HepG2 (cell line): Measurements from ENCODE around the gene PPP2R5B. TPM values are rescaled to one million over a fixed set of nuclear protein-coding genes. Genes with fewer than 3 reads are reported as not detected.

Experiments
- AGO1 ChIP-seq: fragments of 200-400 bp; formaldehyde crosslinking; IDR thresholded peaks from 2 replicates; pipeline ENCODE4 v1.6.1; 2017; ENCODE audit warnings: mild to moderate bottlenecking, low read depth, low read length, moderate library complexity; ENCODE audit not compliant: poor library complexity, severe bottlenecking
- BCL6 ChIP-seq: IDR thresholded peaks from 2 replicates; pipeline ENCODE4 v1.6.1; 2016; ENCODE audit warnings: missing genetic modification reagents, missing compliant biosample characterization
- CSRNP1 ChIP-seq: sonication (generic); formaldehyde crosslinking; IDR thresholded peaks from 2 replicates; pipeline ENCODE4 v1.8.1; 2023; ENCODE audit warnings: mild to moderate bottlenecking, missing genetic modification reagents
- ELF3 ChIP-seq: IDR thresholded peaks from 2 replicates; pipeline ENCODE4 v1.6.1; 2016; ENCODE audit warnings: missing genetic modification reagents, missing compliant biosample characterization
- ISX ChIP-seq: sonication (generic); formaldehyde crosslinking; conservative IDR thresholded peaks from 2 replicates; pipeline ENCODE4 v1.5.0; 2020; ENCODE audit warnings: missing genetic modification reagents
- KDM1A ChIP-seq: IDR thresholded peaks from 2 replicates; pipeline ENCODE4 v1.6.1; 2016; ENCODE audit warnings: missing compliant biosample characterization
- MYC ChIP-seq: sonication (generic); formaldehyde crosslinking; IDR thresholded peaks from 2 replicates; pipeline ENCODE4 v1.9.0; 2021; ENCODE audit warnings: missing genetic modification reagents, borderline replicate concordance
- NFE2L1 ChIP-seq: sonication (generic); formaldehyde crosslinking; IDR thresholded peaks from 2 replicates; pipeline ENCODE4 v1.4.0; 2020; ENCODE audit warnings: missing genetic modification reagents, mild to moderate bottlenecking, borderline replicate concordance
- NFKB2 ChIP-seq: sonication (generic); formaldehyde crosslinking; IDR thresholded peaks from 2 replicates; pipeline ENCODE4 v1.4.0; 2020; ENCODE audit warnings: missing genetic modification reagents, borderline replicate concordance
- PCBP2 ChIP-seq: fragments of 200-400 bp; formaldehyde crosslinking; optimal IDR thresholded peaks from 2 replicates; pipeline ENCODE3; 2018; ENCODE audit warnings: low read length, low read depth; ENCODE audit not compliant: poor library complexity, severe bottlenecking
- PHB2 ChIP-seq: fragments of 450-650 bp; IDR thresholded peaks from 2 replicates; pipeline ENCODE4 v1.6.1; 2018; ENCODE audit not compliant: partially characterized antibody
- RCOR2 ChIP-seq: IDR thresholded peaks from 2 replicates; pipeline ENCODE4 v1.6.1; 2016; ENCODE audit warnings: missing biosample characterization, missing genetic modification reagents
- SOX13 ChIP-seq, 3 experiments: fragments of 450-650 bp in 1 of 3; sonication (generic) in 1 of 3; formaldehyde crosslinking in 1 of 3; IDR thresholded peaks in 2 of 3; conservative IDR thresholded peaks in 1 of 3; 2 replicates each; pipeline versions ENCODE4 v1.5.0 to v1.6.1; 2016 to 2020; ENCODE audit warnings: antibody characterized with exemption in 1 of 3, mild to moderate bottlenecking in 1 of 3, missing compliant biosample characterization in 1 of 3, missing genetic modification reagents in 1 of 3, moderate library complexity in 1 of 3
- TEAD2 ChIP-seq: sonication (generic); formaldehyde crosslinking; IDR thresholded peaks from 2 replicates; pipeline ENCODE4 v1.9.0; 2021; ENCODE audit warnings: missing genetic modification reagents
- THAP9 ChIP-seq: sonication (generic); formaldehyde crosslinking; IDR thresholded peaks from 2 replicates; pipeline ENCODE4; 2020; ENCODE audit warnings: missing genetic modification reagents, mild to moderate bottlenecking, borderline replicate concordance
- TMF1 ChIP-seq: sonication (generic); formaldehyde crosslinking; IDR thresholded peaks from 2 replicates; pipeline ENCODE4 v1.8.1; 2022; ENCODE audit warnings: low read depth, missing genetic modification reagents
- TRIM24 ChIP-seq: sonication (generic); formaldehyde crosslinking; IDR thresholded peaks from 2 replicates; pipeline ENCODE4 v1.8.0; 2022; ENCODE audit warnings: mild to moderate bottlenecking, missing genetic modification reagents
- ZBTB21 ChIP-seq: sonication (generic); formaldehyde crosslinking; IDR thresholded peaks from 2 replicates; pipeline ENCODE4 v1.4.0; 2020; ENCODE audit warnings: missing genetic modification reagents
- ZNF512 ChIP-seq: sonication (generic); formaldehyde crosslinking; IDR thresholded peaks from 2 replicates; pipeline ENCODE4 v1.4.0; 2020; ENCODE audit warnings: mild to moderate bottlenecking, missing genetic modification reagents
- ZNF574 ChIP-seq: sonication (generic); formaldehyde crosslinking; IDR thresholded peaks from 2 replicates; pipeline ENCODE4 v1.4.0; 2020; ENCODE audit warnings: missing genetic modification reagents
- ZNF775 ChIP-seq: sonication (generic); formaldehyde crosslinking; IDR thresholded peaks from 2 replicates; pipeline ENCODE4 v1.4.0; 2020; ENCODE audit warnings: missing genetic modification reagents, mild to moderate bottlenecking, moderate library complexity, borderline replicate concordance
- ZSCAN9 ChIP-seq: IDR thresholded peaks from 2 replicates; pipeline ENCODE4 v1.6.1; 2016; ENCODE audit warnings: borderline replicate concordance
- polyA plus RNA-seq, 8 experiments: library from polyadenylated mRNA; depleted of rRNA in 3 of 8; stranded (reverse) in 7 of 8; unstranded in 1 of 8; fragments of >200 nt; fragmentation: Illumina TruSeq in 4 of 8; extraction: Trizol in 4 of 8; gene quantifications; 2 replicates each; pipeline versions ENCODE4 v1.2.1 to v1.2.3, GENCODE V29; 2011 to 2016; ENCODE audit warnings: low read depth in 4 of 8, missing spikeins in 1 of 8, mixed read lengths in 1 of 8; ENCODE audit not compliant: insufficient read depth in 1 of 8
- total RNA-seq, 5 experiments: library from RNA; depleted of rRNA; stranded (reverse); fragments of >200 nt; fragmentation: Illumina TruSeq; extraction: Trizol; gene quantifications; 2 replicates each; pipeline ENCODE4 v1.2.3, GENCODE V29; 2016; ENCODE audit warnings: low read depth in 1 of 5

PPP2R5B gene
- total and polyA plus RNA-seq, 2 of the 13 experiments (the other 11 are each of a cell fraction or from before 2014, with no cell fraction given), result 2.3 to 8.3 TPM

- TF ChIP-seq CSRNP1 (no peak), BCL6 (CRISPR knock-in tag) (0 out of 2 replicates have a peak, but pooled peaks have one; percentile 45), ISX (CRISPR knock-in tag) (no peak), NFKB2 (CRISPR knock-in tag) (peak; percentile 58; the same call in 1 of the 2 replicates), KDM1A (CRISPR knock-in tag) (no peak), MYC (CRISPR knock-in tag) (no peak; the same call in 1 of the 2 replicates), PHB2 (no peak), ZNF512 (CRISPR knock-in tag) (no peak), ZNF775 (CRISPR knock-in tag) (no peak), TMF1 (CRISPR knock-in tag) (no peak), ELF3 (no peak), PCBP2 (no peak), TRIM24 (CRISPR knock-in tag) (no peak), ZSCAN9 (no peak), ZNF574 (0 out of 2 replicates have a peak, but pooled peaks have one; percentile 19), AGO1 (no peak), THAP9 (CRISPR knock-in tag) (no peak), TEAD2 (no peak), RCOR2 (CRISPR knock-in tag) (no peak), SOX13 (IDR thresholded peaks at IDR 0.05) (no peak), SOX13 (CRISPR knock-in tag; conservative IDR thresholded peaks at IDR 0.05 in 1 of 2, IDR thresholded peaks at IDR 0.05 in 1 of 2) (no peak), ZBTB21 (no peak), NFE2L1 (CRISPR knock-in tag) (no peak)
Observed at GRCh38 chr11:64876835-64877341, 47.6 kb upstream of the PPP2R5B start (continued).
